Tibial nerve (tissue), 4 donors: ENCODE results near the gene EYS. TPM values are rescaled to one million over a fixed set of nuclear protein-coding genes. Genes with fewer than 3 reads are reported as not detected.

Experiments
- DNase-seq, 2 donors: peaks; one replicate each; pipeline ENCODE4 v3.0.0-alpha.2; 2019; ENCODE audit warnings: low spot score in 2 of 2
- H3K27ac ChIP-seq, 4 donors: fragments of 200-600 bp; sonication (generic) in 3 of 4; one replicate each; pipeline ENCODE4 v1.5.1; 2017 to 2019; ENCODE audit warnings: mild to moderate bottlenecking in 1 of 4
- H3K27me3 ChIP-seq, 2 donors: fragments of 200-600 bp; sonication (generic) in 1 of 2; one replicate each; pipeline versions ENCODE4 v1.5.1 to v1.6.0; 2017 to 2019
- H3K36me3 ChIP-seq, 3 donors: fragments of 200-600 bp; sonication (generic); one replicate each; pipeline ENCODE4 v1.5.1; 2018 to 2019
- H3K4me1 ChIP-seq, 4 donors: fragments of 200-600 bp; sonication (generic) in 3 of 4; one replicate each; pipeline ENCODE4 v1.5.1; 2017 to 2019
- H3K4me3 ChIP-seq, 4 donors: fragments of 200-600 bp; sonication (generic) in 3 of 4; one replicate each; pipeline ENCODE4 v1.5.1; 2017 to 2019; ENCODE audit warnings: mild to moderate bottlenecking in 1 of 4, moderate library complexity in 1 of 4
- H3K9me3 ChIP-seq, 4 donors: fragments of 200-600 bp; sonication (generic) in 3 of 4; one replicate each; pipeline ENCODE4 v1.5.1; 2017 to 2019
- EP300 ChIP-seq, 2 donors: sonication (generic); formaldehyde crosslinking; IDR thresholded peaks; one replicate each; pipeline ENCODE4 v1.6.1; 2017; ENCODE audit warnings: antibody characterized with exemption in 2 of 2, mild to moderate bottlenecking in 1 of 2
- POLR2A ChIP-seq, 2 donors: fragments of 450-650 bp; IDR thresholded peaks; one replicate each; pipeline ENCODE4 v1.6.1; 2017; ENCODE audit warnings: antibody characterized with exemption in 2 of 2, mild to moderate bottlenecking in 2 of 2, moderate library complexity in 2 of 2
- WGBS, 2 donors: methylation state at CpG; one replicate each; pipeline ENCODE4 v1.1.5; 2018; 5-methylcytosine and 5-hydroxymethylcytosine counted together
- total RNA-seq, 4 donors: library from RNA; depleted of rRNA; stranded (reverse); fragments of >200 nt; gene quantifications; one replicate each; pipeline ENCODE4 v1.1.0, GENCODE V29; 2016
- TF ChIP-seq, protein P1 (sequence below), 5 experiments: fragments of 200-600 bp in 3 of 5; fragments of 450-650 bp in 2 of 5; sonication (generic) in 3 of 5; IDR thresholded peaks; one replicate each; pipeline ENCODE4 v1.5.1; 2016 to 2019; ENCODE audit warnings: antibody characterized with exemption in 5 of 5, mild to moderate bottlenecking in 3 of 5, moderate library complexity in 2 of 5

Gene EYS
- total RNA-seq, 4 donors from 2014 or later = under 0.01 to 4.5 (median 0.39) TPM; not detected in 1

DNA sequence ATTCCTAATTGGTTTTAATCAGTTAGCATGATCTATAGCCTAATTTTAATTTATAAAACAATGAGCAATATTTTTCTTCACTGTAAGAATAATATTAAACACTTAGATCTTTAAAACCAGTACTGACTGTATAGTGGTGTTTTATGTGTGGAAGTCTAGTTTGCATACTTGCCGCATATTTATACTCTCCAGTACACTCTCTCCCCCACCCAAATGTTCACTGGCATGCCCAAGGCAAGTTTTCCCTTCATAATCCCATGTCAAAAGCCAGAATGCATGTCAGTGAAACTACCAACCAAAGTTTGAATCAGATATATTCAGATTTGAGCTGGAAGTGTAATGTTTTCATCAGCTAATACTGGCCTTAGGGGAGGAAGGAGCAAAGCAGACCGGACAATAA lies 1565.3 kb downstream of the EYS start:
- no peak overlapping the region for H3K4me3 ChIP-seq
- TF ChIP-seq EP300 (IDR thresholded peaks at IDR 0.05) (no peak), POLR2A (IDR thresholded peaks at IDR 0.05) (no peak)
- TF ChIP-seq, protein P1, sequence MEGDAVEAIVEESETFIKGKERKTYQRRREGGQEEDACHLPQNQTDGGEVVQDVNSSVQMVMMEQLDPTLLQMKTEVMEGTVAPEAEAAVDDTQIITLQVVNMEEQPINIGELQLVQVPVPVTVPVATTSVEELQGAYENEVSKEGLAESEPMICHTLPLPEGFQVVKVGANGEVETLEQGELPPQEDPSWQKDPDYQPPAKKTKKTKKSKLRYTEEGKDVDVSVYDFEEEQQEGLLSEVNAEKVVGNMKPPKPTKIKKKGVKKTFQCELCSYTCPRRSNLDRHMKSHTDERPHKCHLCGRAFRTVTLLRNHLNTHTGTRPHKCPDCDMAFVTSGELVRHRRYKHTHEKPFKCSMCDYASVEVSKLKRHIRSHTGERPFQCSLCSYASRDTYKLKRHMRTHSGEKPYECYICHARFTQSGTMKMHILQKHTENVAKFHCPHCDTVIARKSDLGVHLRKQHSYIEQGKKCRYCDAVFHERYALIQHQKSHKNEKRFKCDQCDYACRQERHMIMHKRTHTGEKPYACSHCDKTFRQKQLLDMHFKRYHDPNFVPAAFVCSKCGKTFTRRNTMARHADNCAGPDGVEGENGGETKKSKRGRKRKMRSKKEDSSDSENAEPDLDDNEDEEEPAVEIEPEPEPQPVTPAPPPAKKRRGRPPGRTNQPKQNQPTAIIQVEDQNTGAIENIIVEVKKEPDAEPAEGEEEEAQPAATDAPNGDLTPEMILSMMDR (IDR thresholded peaks at IDR 0.05) = no peak
- 85 to 92% methylated on average over 2 of the region's 2 CpGs for WGBS, 2 donors
- H3K9me3 ChIP-seq = no peaks in the 10 kb centered on the region
- no peak overlapping the region for H3K27ac ChIP-seq
- H3K27me3 ChIP-seq = no peaks in the 10 kb centered on the region
- DNase-seq = no peak
- H3K36me3 ChIP-seq = no peaks in the 10 kb centered on the region
- H3K4me1 ChIP-seq = no peaks in the 10 kb centered on the region

DNA sequence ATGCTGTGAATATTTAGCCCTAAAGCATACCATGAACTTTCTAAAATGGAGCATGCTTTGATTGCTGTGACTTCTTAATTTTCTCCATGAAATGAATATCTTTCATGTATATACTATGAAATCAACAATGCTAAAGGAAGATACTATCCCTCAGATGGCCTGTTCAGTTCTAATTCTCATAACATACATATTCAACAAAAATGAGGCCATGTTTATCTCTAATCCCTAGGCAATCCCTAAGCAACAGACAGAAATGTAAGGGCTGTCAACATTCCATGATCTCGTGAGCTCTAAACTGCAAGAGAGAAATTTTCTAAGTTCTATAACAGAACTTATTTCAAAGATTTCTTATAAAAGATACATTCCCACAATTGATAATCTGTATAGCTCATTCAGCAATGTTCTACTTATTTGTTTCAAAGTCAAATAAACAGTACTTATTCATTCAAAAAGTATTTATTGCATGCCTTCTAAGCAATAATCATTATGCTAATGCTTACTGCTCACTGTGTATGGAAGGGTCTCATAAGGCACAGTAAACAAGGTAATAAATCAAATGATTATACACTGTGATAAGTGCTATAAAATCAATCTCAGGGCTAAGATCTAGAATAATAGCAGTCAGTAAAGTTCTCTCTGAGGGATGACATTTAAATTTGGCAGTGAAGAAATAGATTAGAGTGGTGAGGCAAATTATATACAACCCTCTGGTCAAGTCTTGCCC lies 1578.6 kb downstream of the EYS start:
- no peaks in the 10 kb centered on the region for H3K4me1 ChIP-seq
- H3K4me3 ChIP-seq = no peak overlapping the region
- TF ChIP-seq EP300 (IDR thresholded peaks at IDR 0.05) = no peak
- TF ChIP-seq POLR2A (IDR thresholded peaks at IDR 0.05) = no peak
- TF ChIP-seq, protein P1 (IDR thresholded peaks at IDR 0.05) = no peak
- DNase-seq = no peak
- 31 to 48% methylated on average over 1 of the region's 1 CpG for WGBS, 2 donors
- no peaks in the 10 kb centered on the region for H3K9me3 ChIP-seq
- H3K36me3 ChIP-seq = no peaks in the 10 kb centered on the region
- no peaks in the 10 kb centered on the region for H3K27me3 ChIP-seq
- H3K27ac ChIP-seq = no peak overlapping the region

DNA sequence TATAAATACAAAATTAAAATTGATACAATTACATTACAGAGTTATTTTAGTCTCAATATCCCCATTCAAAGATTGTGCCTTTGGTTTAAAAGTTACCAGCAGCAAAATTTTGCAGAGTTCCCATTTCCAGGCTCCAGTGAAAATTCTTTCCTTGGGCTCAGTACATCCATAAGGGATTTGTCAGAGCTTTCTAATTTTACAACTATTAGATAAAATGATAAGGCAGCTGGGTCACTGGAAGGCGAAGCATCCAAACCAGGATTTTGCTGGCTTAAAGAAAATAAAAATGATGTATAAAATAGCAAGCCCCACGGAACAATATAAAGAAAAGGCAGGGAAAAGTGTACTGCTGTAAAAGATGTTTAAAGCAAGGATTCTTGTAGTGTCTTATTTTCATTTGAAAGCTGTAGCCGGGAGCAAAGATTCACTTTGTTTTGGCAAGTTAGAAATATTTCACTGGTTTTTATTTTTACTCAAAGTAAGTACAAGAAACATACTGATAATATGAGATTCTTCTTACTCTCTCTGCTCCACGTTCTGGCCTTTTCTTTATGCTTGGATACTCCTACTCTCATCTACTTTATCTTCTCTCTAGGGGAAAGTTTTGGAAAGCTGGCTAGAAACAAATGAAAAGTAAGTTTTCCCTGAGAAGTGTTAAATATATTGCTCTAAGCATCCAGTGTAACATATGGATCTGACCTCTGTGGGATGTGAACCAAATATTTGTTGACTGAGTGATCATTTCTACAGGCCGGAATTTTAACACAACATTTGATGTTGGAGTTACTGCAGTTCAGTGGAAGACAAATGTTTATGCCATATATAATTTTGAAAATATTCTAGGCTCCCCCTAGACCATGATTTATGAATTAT lies 1583.0 kb downstream of the EYS start:
- TF ChIP-seq, protein P1 (IDR thresholded peaks at IDR 0.05) = no peak
- TF ChIP-seq POLR2A (IDR thresholded peaks at IDR 0.05) (no peak), EP300 (IDR thresholded peaks at IDR 0.05) (no peak)

DNA sequence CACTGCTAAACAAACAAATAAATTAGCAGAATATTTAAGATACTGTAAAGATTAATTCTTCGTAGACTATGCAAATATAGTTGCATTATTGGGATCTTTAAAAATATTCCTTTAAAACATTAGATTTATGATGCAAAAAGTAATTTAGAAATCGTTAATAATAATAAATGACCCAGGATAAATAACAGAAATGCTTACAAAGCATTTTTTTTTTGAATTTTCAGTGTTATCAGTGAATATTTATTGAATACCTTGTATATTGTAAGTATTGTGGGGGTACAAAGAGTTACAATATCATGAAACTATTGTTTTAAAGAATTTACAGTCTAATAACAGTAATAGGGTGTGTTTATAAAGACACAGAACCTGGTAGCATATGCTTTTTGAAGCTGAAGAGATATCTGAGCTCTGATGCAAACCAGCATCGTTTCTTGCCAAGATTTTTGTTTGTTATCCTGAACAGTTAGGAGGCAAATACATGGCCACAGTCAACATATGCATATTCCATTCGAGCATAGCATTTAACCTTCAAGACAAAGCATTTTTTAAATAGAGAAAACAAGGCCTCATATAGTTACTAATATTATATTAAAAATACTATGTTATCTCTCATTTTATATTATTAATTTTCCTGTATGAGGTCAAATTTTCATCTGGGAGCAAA lies 1584.2 kb downstream of the EYS start:
- no peak overlapping the region for H3K4me3 ChIP-seq
- peaks cover 0 to 4% (median 2%) of the 10 kb centered on the region in 4 donors for H3K9me3 ChIP-seq
- 53 to 54% methylated on average over 4 of the region's 4 CpGs for WGBS, 2 donors
- no peak for DNase-seq
- TF ChIP-seq, protein P1 (IDR thresholded peaks at IDR 0.05) = no peak
- TF ChIP-seq POLR2A (IDR thresholded peaks at IDR 0.05) (no peak), EP300 (IDR thresholded peaks at IDR 0.05) (no peak)
- no peaks in the 10 kb centered on the region for H3K36me3 ChIP-seq
- no peaks in the 10 kb centered on the region for H3K4me1 ChIP-seq
- no peak overlapping the region for H3K27ac ChIP-seq
- no peaks in the 10 kb centered on the region for H3K27me3 ChIP-seq

More for the DNA sequence above, 1583.0 kb downstream of the EYS start:
- Histone ChIP-seq H3K27me3 (no peaks in the 10 kb centered on the region), H3K4me3 (no peak overlapping the region), H3K27ac (no peak overlapping the region), H3K36me3 (no peaks in the 10 kb centered on the region), H3K9me3 (no peaks in the 10 kb centered on the region), H3K4me1 (no peaks in the 10 kb centered on the region)
- 24 to 28% methylated on average over 5 of the region's 5 CpGs for WGBS, 2 donors
- DNase-seq = no peak
